ENCODE results near the gene SLC12A4. TPM values are rescaled to one million over a fixed set of nuclear protein-coding genes. Genes with fewer than 3 reads are reported as not detected.
"Not testable (repeated sequence)": the region's sequence is repeated elsewhere in the genome, so short reads cannot be mapped to it uniquely, and the experiment has no call there.

SLC12A4 gene
- total RNA-seq, 1 experiment from 2014 or later: 107 TPM

GRCh38 chr16:67917852-67918236, 50.6 kb downstream of the SLC12A4 start:
- Mint-ChIP-seq H3K36me3 (ENCODE audit: insufficient read depth, unreplicated experiment) (peaks cover 2% of the 10 kb centered on the region), H3K27ac (ENCODE audit: unreplicated experiment) (no peak overlapping the region), H3K27me3 (ENCODE audit: insufficient read depth, unreplicated experiment) (no peaks in the 10 kb centered on the region), H3K9me3 (ENCODE audit: unreplicated experiment) (no peaks in the 10 kb centered on the region), H3K4me1 (ENCODE audit: low read depth, unreplicated experiment) (peaks cover 7% of the 10 kb centered on the region), H3K4me3 (ENCODE audit: unreplicated experiment) (no peak overlapping the region)
- H3K4me3 ChIP-seq (ENCODE audit: low read depth, low read length): no peak overlapping the region
- ChIA-PET CTCF (interaction anchor here (0.7 to 0.8 kb wide), 2 partner anchors 18 to 33 kb away, joined by 3 read pairs; no protein-coding TSS in a partner anchor), POLR2A (interaction anchor here (0.5 kb wide), 1 partner anchor 101 kb away, joined by 6 read pairs; no protein-coding TSS in a partner anchor)
- no TSS peak for BruUV-seq (replicated peaks)
- H3K9me3 ChIP-seq: no peaks in the 10 kb centered on the region
- intact Hi-C loops (cut with micrococcal nuclease; ENCODE audit: unreplicated experiment): no loop called here
- H3K27me3 ChIP-seq (replicated peaks; ENCODE audit: control insufficient read depth, insufficient read depth, low read length): no peaks in the 10 kb centered on the region
- no peaks in the 10 kb centered on the region for H3K4me1 ChIP-seq
- H3K36me3 ChIP-seq (ENCODE audit: control insufficient read depth, insufficient read depth, low read length): peaks cover 4% of the 10 kb centered on the region
- DNase-seq: no peak
- TF ChIP-seq CTCF (IDR thresholded peaks at IDR 0.05; ENCODE audit: insufficient read depth in 1 of 2, low read depth in 1 of 2, low read length in 1 of 2, severe bottlenecking in 1 of 2, unreplicated experiment in 1 of 2): no peak

- Mint-ChIP-seq H3K4me3 (ENCODE audit: unreplicated experiment) (no peak overlapping the region), H3K27ac (ENCODE audit: unreplicated experiment) (no peak overlapping the region), H3K27me3 (ENCODE audit: insufficient read depth, unreplicated experiment) (no peaks in the 10 kb centered on the region), H3K4me1 (ENCODE audit: low read depth, unreplicated experiment) (peaks cover 7% of the 10 kb centered on the region), H3K36me3 (ENCODE audit: insufficient read depth, unreplicated experiment) (no peaks in the 10 kb centered on the region), H3K9me3 (ENCODE audit: unreplicated experiment) (no peaks in the 10 kb centered on the region)
- CTCF ChIA-PET: interaction anchor here (0.5 to 0.8 kb wide), 2 partner anchors 18 to 411 kb away, joined by 3 read pairs; no protein-coding TSS in a partner anchor
- intact Hi-C loops (cut with micrococcal nuclease; ENCODE audit: unreplicated experiment): no loop called here
- BruUV-seq (replicated peaks): no TSS peak
- Histone ChIP-seq H3K4me1 (no peaks in the 10 kb centered on the region), H3K36me3 (ENCODE audit: control insufficient read depth, insufficient read depth, low read length) (peaks cover 4% of the 10 kb centered on the region), H3K27me3 (replicated peaks; ENCODE audit: control insufficient read depth, insufficient read depth, low read length) (no peaks in the 10 kb centered on the region), H3K9me3 (no peaks in the 10 kb centered on the region), H3K4me3 (ENCODE audit: low read depth, low read length) (no peak overlapping the region)
- DNase-seq: no peak
- POLR2A ChIA-PET: interaction anchor here (0.5 kb wide), 1 partner anchor 101 kb away, joined by 6 read pairs; no protein-coding TSS in a partner anchor
- no peak for TF ChIP-seq CTCF (IDR thresholded peaks at IDR 0.05; ENCODE audit: insufficient read depth in 1 of 2, low read depth in 1 of 2, low read length in 1 of 2, severe bottlenecking in 1 of 2, unreplicated experiment in 1 of 2)
Measured at GRCh38 chr16:67917140-67917851, 51.1 kb downstream of the SLC12A4 start.

GRCh38 chr16:67915831-67916723, 52.4 kb downstream of the SLC12A4 start:
- Mint-ChIP-seq H3K27ac (ENCODE audit: unreplicated experiment) (no peak overlapping the region), H3K9me3 (ENCODE audit: unreplicated experiment) (no peaks in the 10 kb centered on the region), H3K27me3 (ENCODE audit: insufficient read depth, unreplicated experiment) (no peaks in the 10 kb centered on the region), H3K36me3 (ENCODE audit: insufficient read depth, unreplicated experiment) (no peaks in the 10 kb centered on the region), H3K4me1 (ENCODE audit: low read depth, unreplicated experiment) (peaks cover 7% of the 10 kb centered on the region), H3K4me3 (ENCODE audit: unreplicated experiment) (no peak overlapping the region)
- H3K4me3 ChIP-seq (ENCODE audit: low read depth, low read length): no peak overlapping the region
- ChIA-PET POLR2A (no interaction called here), CTCF (interaction anchor here (0.6 kb wide), 1 partner anchor 227 kb away, joined by 3 read pairs; no protein-coding TSS in a partner anchor)
- H3K9me3 ChIP-seq: no peaks in the 10 kb centered on the region
- intact Hi-C loops (cut with micrococcal nuclease; ENCODE audit: unreplicated experiment): no loop called here
- no TSS peak for BruUV-seq (replicated peaks)
- no peak for DNase-seq
- H3K27me3 ChIP-seq (replicated peaks; ENCODE audit: control insufficient read depth, insufficient read depth, low read length): no peaks in the 10 kb centered on the region
- no peaks in the 10 kb centered on the region for H3K4me1 ChIP-seq
- H3K36me3 ChIP-seq (ENCODE audit: control insufficient read depth, insufficient read depth, low read length): peaks cover 4% of the 10 kb centered on the region
- TF ChIP-seq CTCF (IDR thresholded peaks at IDR 0.05; ENCODE audit: insufficient read depth in 1 of 2, low read depth in 1 of 2, low read length in 1 of 2, severe bottlenecking in 1 of 2, unreplicated experiment in 1 of 2): no peak

GRCh38 chr16:67915496-67915769, 53.0 kb downstream of the SLC12A4 start:
- CTCF ChIA-PET: interaction anchor here (0.8 kb wide), 1 partner anchor 99 kb away, joined by 3 read pairs; no protein-coding TSS in a partner anchor
- BruUV-seq (replicated peaks); H3K27ac Mint-ChIP-seq (ENCODE audit: unreplicated experiment); H3K4me1 Mint-ChIP-seq (ENCODE audit: low read depth, unreplicated experiment); intact Hi-C loops (cut with micrococcal nuclease; ENCODE audit: unreplicated experiment); H3K36me3 ChIP-seq (ENCODE audit: control insufficient read depth, insufficient read depth, low read length); H3K36me3 Mint-ChIP-seq (ENCODE audit: insufficient read depth, unreplicated experiment); H3K4me1 ChIP-seq; H3K27me3 ChIP-seq (replicated peaks; ENCODE audit: control insufficient read depth, insufficient read depth, low read length); POLR2A ChIA-PET; H3K4me3 ChIP-seq (ENCODE audit: low read depth, low read length); H3K9me3 Mint-ChIP-seq (ENCODE audit: unreplicated experiment); H3K4me3 Mint-ChIP-seq (ENCODE audit: unreplicated experiment); H3K9me3 ChIP-seq; DNase-seq; H3K27me3 Mint-ChIP-seq (ENCODE audit: insufficient read depth, unreplicated experiment): not testable (repeated sequence)
